Measurements from ENCODE around the gene RABEPK.

DNA sequence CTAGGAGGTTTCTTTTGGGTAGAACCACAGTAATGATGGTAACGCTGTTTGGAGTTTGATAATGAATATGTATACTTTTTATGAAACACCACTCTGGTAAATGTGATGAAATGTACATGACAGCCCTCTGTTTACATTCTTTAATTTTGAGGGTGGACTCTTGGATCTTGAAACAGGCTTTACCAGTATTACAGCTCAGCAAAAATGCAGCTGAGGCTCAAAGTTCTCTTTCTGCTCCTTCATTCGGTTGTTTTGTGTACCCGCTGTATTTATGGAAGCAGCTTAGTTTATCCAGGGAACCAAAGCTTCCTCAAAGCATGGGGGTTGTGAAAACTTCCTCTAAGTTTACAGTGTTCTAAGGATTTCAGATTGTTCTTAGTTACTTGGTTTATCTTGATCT, 72.4 kb downstream of the RABEPK start:
- TF ChIP-seq ZNF274 (IDR thresholded peaks at IDR 0.05; ENCODE audit: low read depth, low read length) (no peak), YY1 (IDR thresholded peaks at IDR 0.05; ENCODE audit: insufficient read depth, insufficient read length) (no peak), SUZ12 (IDR thresholded peaks at IDR 0.05; ENCODE audit: extremely low read depth, insufficient read depth, insufficient read length) (no peak)

Data from NT2/D1 (cell line).